Neural progenitor cell (in vitro differentiated cells): ENCODE data around the gene WDR55.
"Not testable (repeated sequence)": the region's sequence is repeated elsewhere in the genome, so short reads cannot be mapped to it uniquely, and the experiment has no call there.

Experiments
- EZH2 ChIP-seq: fragments of 200-600 bp; sonication (generic); IDR thresholded peaks from 2 replicates; pipeline ENCODE4 v1.6.1; 2017; ENCODE audit warnings: antibody characterized with exemption, mild to moderate bottlenecking, moderate library complexity
- EZH2phosphoT487 ChIP-seq: fragments of 200-600 bp; sonication (generic); IDR thresholded peaks from 2 replicates; pipeline ENCODE4 v1.6.1; 2017; ENCODE audit warnings: antibody characterized with exemption
- TF ChIP-seq, protein P1 (sequence below): fragments of 200-600 bp; sonication (generic); IDR thresholded peaks from 2 replicates; pipeline ENCODE4 v1.5.1; 2017; ENCODE audit warnings: antibody characterized with exemption, mild to moderate bottlenecking

DNA sequence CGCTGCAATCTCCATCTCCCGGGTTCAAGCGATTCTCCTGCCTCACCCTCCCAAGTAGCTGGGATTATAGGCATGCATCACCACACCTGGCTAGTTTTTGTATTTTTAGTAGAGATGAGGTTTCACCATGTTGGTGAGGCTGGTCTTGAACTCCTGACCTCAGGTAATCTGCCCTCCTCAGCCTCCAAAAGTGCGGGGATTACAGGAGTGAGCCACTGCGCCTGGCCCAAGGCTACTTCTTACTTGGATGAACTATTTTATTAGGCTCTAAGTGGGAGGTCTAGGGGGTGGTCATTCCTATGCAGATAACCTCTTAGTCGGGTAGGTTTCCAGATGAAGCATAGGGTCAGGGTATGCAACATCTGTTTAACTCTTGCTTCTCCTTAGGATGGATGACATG, 4.3 kb upstream of the WDR55 start:
- TF ChIP-seq, protein P1, sequence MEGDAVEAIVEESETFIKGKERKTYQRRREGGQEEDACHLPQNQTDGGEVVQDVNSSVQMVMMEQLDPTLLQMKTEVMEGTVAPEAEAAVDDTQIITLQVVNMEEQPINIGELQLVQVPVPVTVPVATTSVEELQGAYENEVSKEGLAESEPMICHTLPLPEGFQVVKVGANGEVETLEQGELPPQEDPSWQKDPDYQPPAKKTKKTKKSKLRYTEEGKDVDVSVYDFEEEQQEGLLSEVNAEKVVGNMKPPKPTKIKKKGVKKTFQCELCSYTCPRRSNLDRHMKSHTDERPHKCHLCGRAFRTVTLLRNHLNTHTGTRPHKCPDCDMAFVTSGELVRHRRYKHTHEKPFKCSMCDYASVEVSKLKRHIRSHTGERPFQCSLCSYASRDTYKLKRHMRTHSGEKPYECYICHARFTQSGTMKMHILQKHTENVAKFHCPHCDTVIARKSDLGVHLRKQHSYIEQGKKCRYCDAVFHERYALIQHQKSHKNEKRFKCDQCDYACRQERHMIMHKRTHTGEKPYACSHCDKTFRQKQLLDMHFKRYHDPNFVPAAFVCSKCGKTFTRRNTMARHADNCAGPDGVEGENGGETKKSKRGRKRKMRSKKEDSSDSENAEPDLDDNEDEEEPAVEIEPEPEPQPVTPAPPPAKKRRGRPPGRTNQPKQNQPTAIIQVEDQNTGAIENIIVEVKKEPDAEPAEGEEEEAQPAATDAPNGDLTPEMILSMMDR: not testable (repeated sequence)
- TF ChIP-seq EZH2, EZH2phosphoT487: not testable (repeated sequence)
